Activated CD4-positive, alpha-beta memory T cell treated with anti-CD3 and anti-CD28 coated beads, Interleukin-2, amount 10 ng/mL, durations not matched to agents 7 days and 5 days (primary cell): ENCODE measurements around the gene ELMOD1. TPM values are rescaled to one million over a fixed set of nuclear protein-coding genes. Genes with fewer than 3 reads are reported as not detected.
A peak's percentile ranks its signal among the peaks of the same experiment; 100 is the strongest.

ENCODE experiments used
- CTCF ChIA-PET: fragments of 350-600 bp; sonication (Branson Sonifier 250); formaldehyde crosslinking; loops from one replicate; lab custom pipeline; 2021; ENCODE audit warnings: antibody characterized with exemption, inconsistent platforms; lab: Charles Lee
- POLR2A ChIA-PET: fragments of 350-600 bp; sonication (Branson Sonifier 250); formaldehyde crosslinking; loops from one replicate; lab custom pipeline; 2021; ENCODE audit warnings: antibody characterized with exemption; lab: Charles Lee
- DNase-seq: peaks from one replicate; pipeline ENCODE4 v3.0.0-alpha.2; 2020
- H3K27ac Mint-ChIP-seq: one replicate; pipeline ENCODE4 v1.8.0; 2021; ENCODE audit warnings: mild to moderate bottlenecking, mixed read lengths
- H3K27me3 Mint-ChIP-seq: one replicate; pipeline ENCODE4 v1.8.0; 2021; ENCODE audit warnings: mixed read lengths
- H3K36me3 Mint-ChIP-seq: one replicate; pipeline ENCODE4 v1.8.0; 2021; ENCODE audit warnings: low read depth, mixed read lengths
- H3K4me1 Mint-ChIP-seq: one replicate; pipeline ENCODE4 v1.8.0; 2021; ENCODE audit warnings: mixed read lengths
- H3K4me3 Mint-ChIP-seq: one replicate; pipeline ENCODE4 v1.8.0; 2021; ENCODE audit warnings: mild to moderate bottlenecking, mixed read lengths
- H3K9me3 Mint-ChIP-seq: one replicate; pipeline ENCODE4 v1.8.0; 2021; ENCODE audit warnings: mixed read lengths
- total RNA-seq, 2 experiments: library from RNA; stranded (reverse); gene quantifications; one replicate each; pipeline ENCODE4 v1.2.3, GENCODE V29; 2021

Gene ELMOD1
- total RNA-seq, 2 experiments from 2014 or later, result not detected

DNA sequence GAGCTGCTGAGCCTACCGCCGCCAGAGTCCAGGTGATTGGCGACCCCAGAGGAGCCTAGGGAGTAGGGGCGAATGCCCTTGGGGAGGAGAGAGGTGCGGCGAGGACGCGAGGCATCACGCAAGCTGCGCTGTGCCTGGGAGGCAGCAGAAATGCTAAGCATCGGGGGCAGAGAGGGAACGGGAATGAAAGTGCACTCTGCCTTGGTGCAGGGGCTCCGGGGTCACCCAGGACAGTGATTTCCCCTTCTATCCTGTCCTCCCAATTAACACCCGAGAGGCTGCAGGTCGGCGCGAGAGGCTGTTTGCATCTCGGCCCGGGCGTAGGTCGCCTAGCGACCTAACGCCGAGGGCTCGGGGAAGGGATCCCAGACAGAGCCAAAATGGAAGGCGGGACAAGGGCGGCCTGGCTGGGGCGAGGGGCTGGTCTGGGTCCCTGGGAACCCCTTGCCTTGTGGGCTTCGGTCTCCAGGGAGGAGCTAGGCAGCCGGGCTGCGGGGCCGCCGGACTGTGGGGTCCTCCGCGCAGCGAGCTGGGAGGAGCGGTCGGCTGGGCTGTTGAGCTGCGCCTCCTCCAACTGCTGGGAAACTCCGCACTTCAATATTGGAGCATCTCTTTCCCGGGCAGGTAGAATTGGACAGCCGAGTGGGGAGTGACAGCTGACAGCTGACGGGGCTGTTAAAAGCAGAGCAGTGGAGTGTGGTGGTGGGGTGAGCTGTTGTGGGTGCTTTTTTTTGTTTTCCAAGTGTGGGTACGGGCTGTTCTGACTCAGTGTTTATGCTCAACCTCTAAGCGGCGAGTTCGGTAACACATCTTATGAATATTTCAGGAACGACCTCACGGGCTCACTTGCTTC, 657 bp downstream of the ELMOD1 start:
- H3K4me3 Mint-ChIP-seq, result peak overlapping the region; percentile 68
- H3K9me3 Mint-ChIP-seq, result no peaks in the 10 kb centered on the region
- CTCF ChIA-PET, result interaction anchor here (0.6 kb wide), 2 partner anchors 16 to 35 kb away, joined by 3 to 4 read pairs; no protein-coding TSS in a partner anchor
- H3K36me3 Mint-ChIP-seq, result no peaks in the 10 kb centered on the region
- peaks cover 78% of the 10 kb centered on the region for H3K27me3 Mint-ChIP-seq
- peaks cover 20% of the 10 kb centered on the region for H3K4me1 Mint-ChIP-seq
- DNase-seq, result peak; percentile 32
- POLR2A ChIA-PET, result no interaction called here
- H3K27ac Mint-ChIP-seq, result no peak overlapping the region

DNA sequence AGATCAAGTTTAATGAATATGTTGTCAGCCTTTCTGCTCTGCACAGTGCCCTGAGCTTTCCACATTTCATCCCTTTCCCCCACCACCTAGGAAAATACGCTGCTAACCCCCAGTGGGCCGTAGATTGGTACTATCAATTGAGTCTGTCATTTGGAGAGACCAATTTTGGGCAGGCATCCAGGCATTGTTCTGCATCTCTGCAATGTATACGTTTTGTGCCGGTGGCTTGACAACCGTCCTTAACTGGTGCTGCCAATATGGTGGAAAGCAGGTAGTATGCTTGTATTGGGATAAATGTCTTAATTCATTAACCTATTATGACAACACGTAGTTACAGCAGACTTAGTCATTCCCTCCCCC, 1.3 kb downstream of the ELMOD1 start:
- DNase-seq, result no peak
- ChIA-PET POLR2A (no interaction called here), CTCF (interaction anchor here (0.6 kb wide), 2 partner anchors 16 to 35 kb away, joined by 3 to 4 read pairs; no protein-coding TSS in a partner anchor)
- Mint-ChIP-seq H3K9me3 (no peaks in the 10 kb centered on the region), H3K27me3 (peaks cover 78% of the 10 kb centered on the region), H3K4me3 (peak overlapping the region; percentile 68), H3K4me1 (peaks cover 20% of the 10 kb centered on the region), H3K27ac (no peak overlapping the region), H3K36me3 (no peaks in the 10 kb centered on the region)

DNA sequence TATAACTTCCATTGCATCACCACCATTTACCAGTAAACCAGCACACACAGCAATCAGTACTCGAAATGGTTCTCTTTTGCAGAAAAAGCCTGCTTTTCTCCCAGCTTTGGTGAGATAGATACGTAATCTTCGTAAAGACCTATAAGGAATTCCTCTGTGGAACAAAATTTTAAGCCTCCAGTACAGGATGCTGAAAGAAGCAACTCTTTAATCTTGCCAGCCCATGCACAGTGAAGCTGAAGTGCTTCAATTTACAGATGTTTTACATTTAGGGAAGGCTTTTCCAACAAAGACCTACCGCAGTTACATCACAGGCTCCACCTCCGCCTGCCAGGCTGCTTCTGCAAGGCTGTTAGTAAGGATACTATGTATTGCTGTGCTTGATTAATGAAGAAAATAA, 1.9 kb downstream of the ELMOD1 start:
- H3K27ac Mint-ChIP-seq, result no peak overlapping the region
- no peaks in the 10 kb centered on the region for H3K36me3 Mint-ChIP-seq
- no peaks in the 10 kb centered on the region for H3K9me3 Mint-ChIP-seq
- no peak overlapping the region for H3K4me3 Mint-ChIP-seq
- ChIA-PET CTCF (no interaction called here), POLR2A (no interaction called here)
- DNase-seq, result no peak
- peaks cover 78% of the 10 kb centered on the region for H3K27me3 Mint-ChIP-seq
- H3K4me1 Mint-ChIP-seq, result peaks cover 20% of the 10 kb centered on the region

DNA sequence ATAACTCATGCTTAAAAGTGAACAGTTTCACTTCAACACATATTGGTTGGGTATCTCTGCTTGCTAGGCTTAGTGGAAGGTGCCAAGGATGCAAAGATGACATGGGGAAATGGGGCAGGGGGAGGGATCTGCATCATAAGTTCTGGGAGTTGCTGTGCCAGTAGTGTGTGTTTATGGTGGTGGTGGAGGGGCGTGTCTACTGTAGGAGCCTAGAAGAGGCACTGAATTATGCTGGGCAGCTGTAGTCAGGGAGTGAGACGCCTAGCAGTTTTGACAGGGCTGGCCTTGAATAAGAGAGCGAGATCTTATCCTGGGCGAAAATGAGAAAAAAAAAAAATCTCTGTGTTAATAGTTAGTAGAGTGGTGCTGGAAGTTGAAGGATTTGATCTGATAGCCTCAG, 3.0 kb downstream of the ELMOD1 start:
- ChIA-PET POLR2A (no interaction called here), CTCF (no interaction called here)
- Mint-ChIP-seq H3K27ac (no peak overlapping the region), H3K36me3 (no peaks in the 10 kb centered on the region), H3K4me1 (peaks cover 20% of the 10 kb centered on the region), H3K27me3 (peaks cover 78% of the 10 kb centered on the region), H3K4me3 (no peak overlapping the region), H3K9me3 (no peaks in the 10 kb centered on the region)
- DNase-seq, result no peak

DNA sequence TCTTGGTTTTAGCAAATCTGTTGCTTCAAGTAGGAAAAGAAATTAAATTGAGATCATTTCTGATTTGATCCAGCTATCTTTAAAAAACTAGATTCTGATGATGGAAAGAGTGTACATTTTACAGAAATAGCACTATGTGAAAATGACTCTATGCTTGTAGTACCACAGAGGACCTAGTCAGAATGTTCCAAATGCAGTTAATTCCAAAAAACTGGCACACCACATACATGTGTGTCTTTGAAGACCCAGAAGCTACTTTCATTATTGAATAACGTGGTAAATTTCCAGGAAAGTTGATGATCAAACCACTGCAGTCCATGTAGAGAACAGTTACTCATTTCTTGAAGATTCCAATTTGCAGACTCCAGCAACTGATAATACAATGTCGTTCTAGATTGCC, 3.8 kb downstream of the ELMOD1 start:
- no peaks in the 10 kb centered on the region for H3K9me3 Mint-ChIP-seq
- CTCF ChIA-PET, result interaction anchor here (0.5 to 0.9 kb wide), 2 partner anchors 36 to 44 kb away, joined by 3 read pairs; no protein-coding TSS in a partner anchor
- H3K27ac Mint-ChIP-seq, result no peak overlapping the region
- peaks cover 71% of the 10 kb centered on the region for H3K27me3 Mint-ChIP-seq
- DNase-seq, result no peak
- H3K36me3 Mint-ChIP-seq, result no peaks in the 10 kb centered on the region
- H3K4me1 Mint-ChIP-seq, result peaks cover 20% of the 10 kb centered on the region
- POLR2A ChIA-PET, result no interaction called here
- no peak overlapping the region for H3K4me3 Mint-ChIP-seq

DNA sequence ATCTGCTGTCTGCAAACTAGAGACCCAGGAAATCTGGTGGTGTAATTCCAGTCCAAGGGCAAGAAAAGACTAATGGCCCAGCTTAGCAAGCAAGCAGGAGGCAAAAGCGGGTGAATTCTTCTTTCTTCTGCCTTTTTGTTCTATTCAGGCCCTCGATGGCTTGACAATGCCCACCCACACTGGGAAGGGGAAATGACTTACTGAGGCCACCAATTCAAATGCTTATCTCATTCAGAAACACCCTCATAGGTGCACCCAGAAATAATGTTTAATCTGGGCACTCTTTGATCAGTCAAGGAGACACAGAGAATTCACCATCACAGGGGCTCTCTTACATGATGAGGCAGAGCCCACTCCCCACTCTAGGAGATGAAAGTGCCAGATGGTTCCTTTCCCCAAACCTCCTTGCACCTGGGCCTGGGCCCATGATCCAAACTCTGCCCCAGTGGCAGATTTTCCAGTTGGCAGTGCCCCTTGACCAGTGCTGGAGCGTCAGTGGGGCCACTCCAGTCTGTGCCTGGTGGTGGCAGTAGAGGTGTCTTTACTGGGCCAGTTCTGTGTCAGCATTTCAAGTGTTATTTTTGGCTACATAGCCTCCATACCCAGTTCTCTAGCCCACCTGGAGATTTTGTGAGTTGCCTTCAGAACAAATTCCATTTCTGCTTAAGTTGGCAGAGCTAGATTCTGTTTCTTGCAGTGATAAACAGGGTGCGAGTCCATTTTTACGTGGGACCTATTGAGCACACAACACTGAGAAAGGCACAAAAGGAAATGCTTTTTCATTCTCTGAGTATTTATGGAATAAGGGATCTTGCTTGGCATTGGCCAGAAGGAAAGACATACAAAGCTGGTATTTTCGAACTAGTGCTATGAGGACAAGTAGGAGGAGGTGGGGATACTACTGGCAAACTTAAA, 7.5 kb downstream of the ELMOD1 start:
- ChIA-PET CTCF (interaction anchor here (0.5 kb wide), 1 partner anchor 20 kb away, joined by 4 read pairs; no protein-coding TSS in a partner anchor), POLR2A (no interaction called here)
- no peaks in the 10 kb centered on the region for H3K4me1 Mint-ChIP-seq
- H3K36me3 Mint-ChIP-seq, result no peaks in the 10 kb centered on the region
- no peak for DNase-seq
- H3K4me3 Mint-ChIP-seq, result no peak overlapping the region
- peaks cover 64% of the 10 kb centered on the region for H3K27me3 Mint-ChIP-seq
- H3K9me3 Mint-ChIP-seq, result no peaks in the 10 kb centered on the region
- no peak overlapping the region for H3K27ac Mint-ChIP-seq

DNA sequence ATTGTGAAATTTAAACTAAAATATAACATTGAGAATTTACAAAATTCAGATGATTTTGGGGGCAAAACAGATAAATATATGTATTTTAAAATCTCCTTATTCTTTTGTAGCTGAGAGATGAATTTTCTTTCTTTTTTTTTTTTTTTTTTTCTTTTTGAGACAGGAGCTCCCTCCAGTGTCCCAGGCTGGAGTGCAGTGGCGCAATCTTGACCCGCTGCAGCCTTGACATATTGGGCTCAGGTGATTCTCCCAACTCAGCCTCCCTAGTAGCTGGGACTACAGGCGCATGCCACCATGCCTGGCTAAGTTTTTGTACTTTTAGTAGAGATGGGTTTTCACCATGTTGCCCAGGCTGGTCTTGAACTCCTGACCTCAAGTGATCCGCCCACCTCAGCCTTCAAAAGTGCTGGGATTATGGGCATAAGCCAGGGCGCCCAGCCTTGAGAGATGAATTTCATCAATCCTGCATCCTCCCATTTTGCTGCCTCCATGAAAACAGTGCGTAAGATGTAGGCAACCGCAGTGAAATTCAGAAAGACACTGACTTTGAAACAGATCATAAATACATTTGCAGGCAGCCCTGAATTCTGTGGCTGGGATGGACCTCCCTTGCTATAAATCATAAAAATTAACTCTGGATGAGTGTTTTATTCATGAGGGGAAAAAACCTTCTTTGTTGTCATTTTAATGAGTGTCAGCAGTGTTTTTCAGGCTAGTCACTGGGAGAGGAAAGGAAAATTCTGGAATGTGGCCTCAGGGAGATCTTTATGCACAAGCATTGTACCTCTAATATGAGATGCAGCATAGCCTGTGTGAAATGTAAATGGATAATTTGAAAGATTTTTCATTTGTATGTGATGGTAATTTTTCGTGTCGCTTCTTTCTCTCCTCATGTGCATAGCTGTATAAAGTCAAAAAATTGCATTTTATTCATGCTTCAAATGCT, 14.4 kb downstream of the ELMOD1 start:
- DNase-seq, result no peak
- POLR2A ChIA-PET, result no interaction called here
- Mint-ChIP-seq H3K27me3 (peaks cover 41% of the 10 kb centered on the region), H3K9me3 (no peaks in the 10 kb centered on the region), H3K36me3 (no peaks in the 10 kb centered on the region), H3K27ac (no peak overlapping the region), H3K4me3 (no peak overlapping the region), H3K4me1 (no peaks in the 10 kb centered on the region)
- CTCF ChIA-PET, result interaction anchor here (0.6 to 1.8 kb wide), 5 partner anchors 8 to 254 kb away, joined by 3 to 5 read pairs (median 3); no protein-coding TSS in a partner anchor

DNA sequence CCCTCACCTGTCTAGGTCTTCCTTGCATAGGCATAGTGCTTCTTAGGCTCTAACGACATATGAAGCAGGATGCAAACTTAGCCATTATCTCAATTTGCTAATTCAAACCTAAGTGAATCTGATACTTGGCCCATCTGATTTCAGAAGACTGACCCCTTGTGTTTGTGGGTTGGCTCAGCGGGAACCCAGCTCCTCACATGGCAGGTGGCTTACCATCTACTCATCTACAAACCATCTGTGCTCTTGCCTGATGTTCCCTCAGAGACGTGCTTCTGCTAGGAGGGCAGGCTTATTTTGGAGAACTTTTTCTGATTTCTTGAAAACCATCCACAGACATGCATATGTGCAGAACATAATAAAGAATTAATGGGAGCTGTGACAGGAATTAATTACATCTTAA, 15.2 kb downstream of the ELMOD1 start:
- Mint-ChIP-seq H3K36me3 (no peaks in the 10 kb centered on the region), H3K4me3 (no peak overlapping the region), H3K9me3 (no peaks in the 10 kb centered on the region), H3K27ac (no peak overlapping the region), H3K27me3 (peaks cover 39% of the 10 kb centered on the region), H3K4me1 (no peaks in the 10 kb centered on the region)
- CTCF ChIA-PET, result interaction anchor here (1.7 to 1.8 kb wide), 2 partner anchors 9 to 43 kb away, joined by 3 to 5 read pairs; no protein-coding TSS in a partner anchor
- POLR2A ChIA-PET, result no interaction called here
- DNase-seq, result no peak

DNA sequence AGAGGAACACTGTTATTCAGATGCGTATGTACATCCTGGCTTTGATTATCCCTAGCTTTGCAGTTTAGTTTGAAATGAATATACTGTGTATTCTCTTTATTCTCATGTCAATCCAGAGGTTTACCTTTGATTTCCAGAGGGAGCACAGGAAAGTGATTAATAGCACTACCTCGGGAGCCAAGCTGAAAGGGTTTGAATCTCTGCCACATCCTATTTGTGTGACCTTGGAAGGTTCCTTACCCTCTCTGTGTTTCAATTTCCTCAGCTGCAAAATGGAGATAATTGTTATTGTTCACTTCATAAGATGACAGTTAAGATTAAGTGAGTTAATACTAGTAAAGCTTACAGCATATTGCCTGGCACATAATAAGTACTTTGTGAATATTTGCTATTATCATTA, 17.9 kb downstream of the ELMOD1 start:
- H3K4me3 Mint-ChIP-seq, result no peak overlapping the region
- H3K27ac Mint-ChIP-seq, result no peak overlapping the region
- H3K9me3 Mint-ChIP-seq, result no peaks in the 10 kb centered on the region
- H3K27me3 Mint-ChIP-seq, result peaks cover 30% of the 10 kb centered on the region
- H3K4me1 Mint-ChIP-seq, result no peaks in the 10 kb centered on the region
- no peak for DNase-seq
- no peaks in the 10 kb centered on the region for H3K36me3 Mint-ChIP-seq
- POLR2A ChIA-PET, result no interaction called here
- CTCF ChIA-PET, result interaction anchor here (0.6 to 1.2 kb wide), 2 partner anchors 20 to 46 kb away, joined by 5 to 6 read pairs; no protein-coding TSS in a partner anchor

DNA sequence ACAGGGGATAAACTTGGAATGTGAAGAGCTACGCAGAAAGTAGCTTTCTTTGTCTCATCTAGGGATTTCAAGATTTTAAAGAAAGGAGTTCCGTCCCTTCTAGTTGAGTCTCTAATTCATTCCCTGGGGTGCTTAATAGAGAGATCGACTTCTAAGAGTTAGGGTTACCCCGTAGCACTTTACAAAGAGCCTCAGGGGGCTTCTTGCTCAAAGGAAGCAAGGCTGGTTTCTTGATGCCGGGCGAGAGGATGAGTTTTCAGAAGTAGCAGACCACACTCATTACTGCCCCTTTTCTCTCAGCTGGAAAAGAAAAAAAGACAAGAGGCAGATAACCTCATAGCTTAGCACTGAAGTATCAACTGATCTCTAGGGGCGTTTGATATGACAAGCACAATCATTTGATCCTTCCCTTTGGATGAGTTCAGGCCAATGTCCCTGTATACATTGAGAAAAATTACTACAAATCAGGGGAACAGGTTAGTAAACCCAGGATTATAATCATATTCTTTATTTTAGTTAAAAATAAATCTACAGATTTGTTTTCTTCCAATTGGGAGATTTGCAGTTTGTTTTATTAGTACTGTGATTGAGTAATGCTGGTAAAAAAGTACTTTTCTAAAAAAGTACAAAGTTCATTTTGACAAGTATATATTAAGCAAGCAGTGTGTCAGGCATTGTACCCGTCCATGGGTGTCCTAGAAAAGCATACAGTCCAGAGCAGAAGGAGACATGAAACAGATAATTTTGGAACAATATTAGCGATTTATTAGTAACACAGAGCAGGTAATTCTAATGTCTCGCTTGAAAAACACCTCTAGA, 18.7 kb downstream of the ELMOD1 start:
- H3K27ac Mint-ChIP-seq, result no peak overlapping the region
- no peaks in the 10 kb centered on the region for H3K36me3 Mint-ChIP-seq
- H3K4me3 Mint-ChIP-seq, result no peak overlapping the region
- no peak for DNase-seq
- no peaks in the 10 kb centered on the region for H3K9me3 Mint-ChIP-seq
- POLR2A ChIA-PET, result no interaction called here
- peaks cover 25% of the 10 kb centered on the region for H3K27me3 Mint-ChIP-seq
- CTCF ChIA-PET, result interaction anchor here (0.7 to 1.2 kb wide), 2 partner anchors 43 to 47 kb away, joined by 4 to 6 read pairs; no protein-coding TSS in a partner anchor
- no peaks in the 10 kb centered on the region for H3K4me1 Mint-ChIP-seq

DNA sequence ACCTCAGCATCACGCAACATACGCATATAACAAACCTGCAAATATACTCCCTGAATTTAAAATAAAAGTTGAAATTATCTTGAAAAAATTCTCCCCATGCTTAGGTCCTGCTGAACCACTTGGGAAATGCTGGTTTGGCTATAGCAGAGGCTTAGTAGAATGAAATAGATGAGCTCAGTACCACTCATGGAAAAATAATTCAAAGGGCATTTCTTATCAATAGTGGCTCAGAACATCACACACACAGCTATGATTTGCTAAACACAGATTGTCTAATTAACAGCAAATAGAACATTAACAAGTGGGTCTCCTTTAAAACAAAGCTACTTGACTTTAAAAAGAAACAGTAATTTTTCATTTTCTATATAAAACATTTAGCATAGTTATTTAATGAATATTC, 21.5 kb downstream of the ELMOD1 start:
- H3K27ac Mint-ChIP-seq, result no peak overlapping the region
- no peaks in the 10 kb centered on the region for H3K36me3 Mint-ChIP-seq
- no peaks in the 10 kb centered on the region for H3K9me3 Mint-ChIP-seq
- DNase-seq, result no peak
- CTCF ChIA-PET, result no interaction called here
- no peaks in the 10 kb centered on the region for H3K4me1 Mint-ChIP-seq
- no peak overlapping the region for H3K4me3 Mint-ChIP-seq
- POLR2A ChIA-PET, result no interaction called here
- H3K27me3 Mint-ChIP-seq, result peaks cover 23% of the 10 kb centered on the region
